ENCODE measurements around the gene RAB11FIP4.

The RAB11FIP4 gene

GRCh38 chr17:31412511-31412910 is 21.0 kb downstream of the RAB11FIP4 start:
- DNase-seq: no peak

- no peak for DNase-seq
These were observed 21.8 kb downstream of the RAB11FIP4 start for GRCh38 chr17:31413081-31413799.

GRCh38 chr17:31413874-31414549 is 22.5 kb downstream of the RAB11FIP4 start:
- DNase-seq: no peak

- no peak for DNase-seq
These were observed 23.1 kb downstream of the RAB11FIP4 start for GRCh38 chr17:31414550-31414918.

GRCh38 chr17:31415004-31415454 is 23.6 kb downstream of the RAB11FIP4 start:
- no peak for DNase-seq

- no peak for DNase-seq
These were observed 24.4 kb downstream of the RAB11FIP4 start for GRCh38 chr17:31415640-31416502.

GRCh38 chr17:31416503-31416923 is 25.0 kb downstream of the RAB11FIP4 start:
- DNase-seq: no peak

GRCh38 chr17:31417051-31417792 is 25.7 kb downstream of the RAB11FIP4 start:
- DNase-seq: no peak

GRCh38 chr17:31418773-31419350 is 27.4 kb downstream of the RAB11FIP4 start:
- no peak for DNase-seq

GRCh38 chr17:31422443-31422842 is 31.0 kb downstream of the RAB11FIP4 start:
- no peak for DNase-seq

- DNase-seq: no peak
These were observed 33.4 kb downstream of the RAB11FIP4 start for GRCh38 chr17:31424944-31425281.

GRCh38 chr17:31425282-31426040 is 34.0 kb downstream of the RAB11FIP4 start:
- DNase-seq: no peak

- no peak for DNase-seq
These were observed 36.2 kb downstream of the RAB11FIP4 start for GRCh38 chr17:31427684-31428083.

- DNase-seq: no peak
These were observed 36.6 kb downstream of the RAB11FIP4 start for GRCh38 chr17:31428111-31428510.

GRCh38 chr17:31428512-31428911 is 37.0 kb downstream of the RAB11FIP4 start:
- DNase-seq: no peak

GRCh38 chr17:31431098-31431851 is 39.8 kb downstream of the RAB11FIP4 start:
- DNase-seq: no peak

- no peak for DNase-seq
These were observed 40.6 kb downstream of the RAB11FIP4 start for GRCh38 chr17:31431852-31432658.

- no peak for DNase-seq
These were observed 41.8 kb downstream of the RAB11FIP4 start for GRCh38 chr17:31433091-31433790.

Data from activated CD4-positive, alpha-beta T cell treated with anti-CD3 and anti-CD28 coated beads for 1 hour (primary cell).